H1 (cell line): ENCODE measurements around the gene GRIA4. TPM values are rescaled to one million over a fixed set of nuclear protein-coding genes. Genes with fewer than 3 reads are reported as not detected.

Experiments used
- CHD7 ChIP-seq: fragments of 300-600 bp; sonication (generic); IDR thresholded peaks from 2 replicates; pipeline ENCODE4 v1.7.1; 2012; ENCODE audit warnings: low read length, moderate library complexity, mild to moderate bottlenecking, inconsistent platforms; ENCODE audit not compliant: insufficient replicate concordance
- EGR1 ChIP-seq: IDR thresholded peaks from 2 replicates; pipeline ENCODE4 v1.6.1; 2011; ENCODE audit warnings: low read depth, low read length, borderline replicate concordance
- KDM1A ChIP-seq: fragments of 200-600, 300-600 bp; sonication (generic); IDR thresholded peaks from 2 replicates; pipeline ENCODE4 v1.7.1; 2016; ENCODE audit warnings: mild to moderate bottlenecking, low read length, borderline replicate concordance
- KDM4A ChIP-seq: IDR thresholded peaks from one replicate; pipeline ENCODE4 v1.7.1; 2012; ENCODE audit warnings: low read depth, mild to moderate bottlenecking, moderate library complexity, low read length, inconsistent platforms; ENCODE audit not compliant: severe bottlenecking
- polyA plus RNA-seq, 7 experiments: library from polyadenylated mRNA; depleted of rRNA in 3 of 7; stranded (reverse) in 5 of 7; unstranded in 2 of 7; fragments of >200 nt in 5 of 7; fragments of 200-250 nt in 2 of 7; gene quantifications; 1 replicate in 5 of 7; 2 replicates in 1 of 7; 4 replicates in 1 of 7; pipeline versions ENCODE4 v1.2.1 to v1.2.3, GENCODE V29; 2011 to 2013; ENCODE audit warnings: missing spikeins in 2 of 7, mixed read lengths in 2 of 7
- total RNA-seq: library from RNA; stranded (reverse); fragmentation: NEBNext Ultra II Directional; extraction: Animal tissue kit (Norgen Biotek cat#: 25700); gene quantifications from 2 replicates; pipeline ENCODE4 v1.2.1, GENCODE V29; 2021
- TF ChIP-seq, protein P1 (sequence below): IDR thresholded peaks from 2 replicates; pipeline ENCODE4 v1.6.1; 2011; ENCODE audit warnings: low read length, improper control_type of control experiment
- TF ChIP-seq, protein P2 (sequence below): IDR thresholded peaks from 2 replicates; pipeline ENCODE4 v1.6.1; 2011; ENCODE audit warnings: low read depth, mild to moderate bottlenecking, low read length; ENCODE audit not compliant: insufficient read depth

GRIA4 gene
- total and polyA plus RNA-seq, 2 of the 8 experiments (the other 6 are each of a cell fraction or from before 2014, with no cell fraction given) = 12.5 to 21.8 TPM

DNA sequence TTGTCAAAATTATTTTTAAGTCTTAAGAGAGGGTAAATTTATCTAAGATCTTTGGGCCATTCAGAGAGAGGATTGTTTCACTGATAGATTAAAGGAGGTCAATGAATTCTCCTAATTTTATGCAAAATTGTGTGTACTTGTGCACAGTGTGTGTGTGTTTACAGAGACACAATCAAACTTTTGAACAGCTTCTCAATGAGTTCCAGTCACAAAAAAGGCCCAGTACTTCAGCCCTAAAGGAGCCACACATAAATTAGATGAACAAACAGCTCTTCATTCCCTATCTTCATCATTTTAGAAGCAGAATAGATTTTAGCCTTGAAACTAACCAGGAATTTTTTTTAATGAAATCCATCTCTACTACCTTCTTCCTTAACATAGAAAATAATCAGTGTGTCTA lies 9.7 kb downstream of the GRIA4 start (continued):
- TF ChIP-seq CHD7 (no peak), EGR1 (no peak), KDM4A (no peak), KDM1A (no peak)
- TF ChIP-seq, protein P1, sequence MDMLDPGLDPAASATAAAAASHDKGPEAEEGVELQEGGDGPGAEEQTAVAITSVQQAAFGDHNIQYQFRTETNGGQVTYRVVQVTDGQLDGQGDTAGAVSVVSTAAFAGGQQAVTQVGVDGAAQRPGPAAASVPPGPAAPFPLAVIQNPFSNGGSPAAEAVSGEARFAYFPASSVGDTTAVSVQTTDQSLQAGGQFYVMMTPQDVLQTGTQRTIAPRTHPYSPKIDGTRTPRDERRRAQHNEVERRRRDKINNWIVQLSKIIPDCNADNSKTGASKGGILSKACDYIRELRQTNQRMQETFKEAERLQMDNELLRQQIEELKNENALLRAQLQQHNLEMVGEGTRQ = no peak
- TF ChIP-seq, protein P2, sequence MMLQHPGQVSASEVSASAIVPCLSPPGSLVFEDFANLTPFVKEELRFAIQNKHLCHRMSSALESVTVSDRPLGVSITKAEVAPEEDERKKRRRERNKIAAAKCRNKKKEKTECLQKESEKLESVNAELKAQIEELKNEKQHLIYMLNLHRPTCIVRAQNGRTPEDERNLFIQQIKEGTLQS = no peak
